Right ventricle myocardium inferior (tissue), 1 donor: ENCODE measurements around the gene DIS3L2. TPM values are rescaled to one million over a fixed set of nuclear protein-coding genes. Genes with fewer than 3 reads are reported as not detected.
A peak's percentile ranks its signal among the peaks of the same experiment; 100 is the strongest.

Source experiments
- ATAC-seq: fragments of 200-7000 bp; cut with Tn5 transposase; one replicate; pipeline ENCODE4 v1.9.1; 2020; ENCODE audit warnings: mild to moderate bottlenecking, moderate library complexity
- DNase-seq: peaks from one replicate; pipeline ENCODE4 v3.0.0; 2021; ENCODE audit errors: missing footprints
- intact Hi-C: fragments of 100-400 bp; cut with DNase I; formaldehyde crosslinking; loops from one replicate; pipeline ENCODE4 v1.11.0; 2022
- total RNA-seq: library from RNA; stranded (reverse); fragmentation: NEBNext Ultra II Directional; extraction: Animal tissue kit (Norgen Biotek cat#: 25700); gene quantifications from one replicate; pipeline ENCODE4 v1.2.1, GENCODE V29; 2021
- donor health status: DM: no; HTN: yes; CAD: no; lungs with severe emphysema.

The DIS3L2 gene
- total RNA-seq, 1 donor from 2014 or later: 16.9 TPM

- DNase-seq (no peak), ATAC-seq (no peak)
- intact Hi-C loops: loop anchor here (5.0 kb wide), 1 partner anchor 56 kb away; no protein-coding TSS in a partner anchor
Observed at GRCh38 chr2:231988179-231988866, 26.8 kb downstream of the DIS3L2 start.

- ATAC-seq (no peak), DNase-seq (no peak)
- intact Hi-C loops: no loop called here
Observed at GRCh38 chr2:231991664-231992063, 30.2 kb downstream of the DIS3L2 start.

GRCh38 chr2:231992888-231993287 lies 31.4 kb downstream of the DIS3L2 start:
- DNase-seq (no peak), ATAC-seq (peak; percentile 51)
- intact Hi-C loops: no loop called here

GRCh38 chr2:231996797-231997540 lies 35.5 kb downstream of the DIS3L2 start:
- intact Hi-C loops: no loop called here
- ATAC-seq: peak; percentile 69
- no peak for DNase-seq

- intact Hi-C loops: no loop called here
- DNase-seq (no peak), ATAC-seq (peak; percentile 56)
Observed at GRCh38 chr2:231998046-231998445, 36.5 kb downstream of the DIS3L2 start.

GRCh38 chr2:232000439-232000838 lies 38.9 kb downstream of the DIS3L2 start:
- no peak for DNase-seq
- no peak for ATAC-seq
- intact Hi-C loops: no loop called here

- intact Hi-C loops: no loop called here
- DNase-seq (no peak), ATAC-seq (no peak)
Observed at GRCh38 chr2:232001073-232001472, 39.6 kb downstream of the DIS3L2 start.

GRCh38 chr2:232006253-232006652 lies 44.7 kb downstream of the DIS3L2 start:
- no peak for ATAC-seq
- no peak for DNase-seq
- intact Hi-C loops: no loop called here

- ATAC-seq (no peak), DNase-seq (no peak)
- intact Hi-C loops: no loop called here
Observed at GRCh38 chr2:232008907-232009638, 47.6 kb downstream of the DIS3L2 start.

GRCh38 chr2:232009639-232010274 lies 48.2 kb downstream of the DIS3L2 start:
- no peak for ATAC-seq
- no peak for DNase-seq
- intact Hi-C loops: no loop called here

GRCh38 chr2:232013701-232014353 lies 52.3 kb downstream of the DIS3L2 start:
- intact Hi-C loops: no loop called here
- ATAC-seq: no peak
- no peak for DNase-seq

GRCh38 chr2:232014681-232015080 lies 53.2 kb downstream of the DIS3L2 start:
- DNase-seq (no peak), ATAC-seq (no peak)
- intact Hi-C loops: no loop called here

- peak; percentile 38 for ATAC-seq
- intact Hi-C loops: no loop called here
- DNase-seq: no peak
Observed at GRCh38 chr2:232018181-232018580, 56.7 kb downstream of the DIS3L2 start.

GRCh38 chr2:232022718-232023117 lies 61.2 kb downstream of the DIS3L2 start:
- DNase-seq: no peak
- intact Hi-C loops: no loop called here
- peak; percentile 83 for ATAC-seq

GRCh38 chr2:232023426-232023825 lies 61.9 kb downstream of the DIS3L2 start:
- ATAC-seq (no peak), DNase-seq (no peak)
- intact Hi-C loops: no loop called here

GRCh38 chr2:232024457-232024856 lies 62.9 kb downstream of the DIS3L2 start:
- no peak for DNase-seq
- ATAC-seq: no peak
- intact Hi-C loops: no loop called here

GRCh38 chr2:232026910-232027309 lies 65.4 kb downstream of the DIS3L2 start:
- ATAC-seq: no peak
- intact Hi-C loops: no loop called here
- no peak for DNase-seq

GRCh38 chr2:232027530-232027929 lies 66.0 kb downstream of the DIS3L2 start:
- ATAC-seq (no peak), DNase-seq (no peak)
- intact Hi-C loops: no loop called here

GRCh38 chr2:232028071-232028470 lies 66.6 kb downstream of the DIS3L2 start:
- intact Hi-C loops: no loop called here
- ATAC-seq (peak; percentile 31), DNase-seq (no peak)
